GM12864 (cell line): ENCODE results near the gene HNRNPA0.
A peak's percentile ranks its signal among the peaks of the same experiment; 100 is the strongest.

Experiments used
- DNase-seq: peaks from one replicate; pipeline ENCODE4 v3.0.0-alpha.2; 2011; ENCODE audit warnings: low read depth
- H3K4me3 ChIP-seq: 2 replicates; pipeline ENCODE4 v1.5.1; 2011; ENCODE audit warnings: mild to moderate bottlenecking, low read depth, low read length, control low read depth
- CTCF ChIP-seq: IDR thresholded peaks from 2 replicates; pipeline ENCODE4 v1.5.1; 2011; ENCODE audit warnings: low read depth, mild to moderate bottlenecking, moderate library complexity, low read length, control low read depth, inconsistent platforms; ENCODE audit errors: missing control alignments

The HNRNPA0 gene

GRCh38 chr5:137760719-137761516 lies 6.8 kb upstream of the HNRNPA0 start:
- H3K4me3 ChIP-seq, result no peak overlapping the region
- TF ChIP-seq CTCF, result no peak
- no peak for DNase-seq

GRCh38 chr5:137760294-137760693 lies 6.1 kb upstream of the HNRNPA0 start:
- no peak overlapping the region for H3K4me3 ChIP-seq
- no peak for DNase-seq
- no peak for TF ChIP-seq CTCF

- TF ChIP-seq CTCF, result no peak
- no peak overlapping the region; the same call in 1 of the 2 replicates for H3K4me3 ChIP-seq
These were observed 4.6 kb upstream of the HNRNPA0 start for GRCh38 chr5:137758715-137759306.

GRCh38 chr5:137758121-137758520 lies 4.0 kb upstream of the HNRNPA0 start:
- H3K4me3 ChIP-seq, result no peak overlapping the region; the same call in 1 of the 2 replicates
- no peak for DNase-seq
- TF ChIP-seq CTCF, result no peak

More at GRCh38 chr5:137758715-137759306, 4.6 kb upstream of the HNRNPA0 start:
- peak; percentile 70 for DNase-seq

GRCh38 chr5:137757634-137758033 lies 3.5 kb upstream of the HNRNPA0 start:
- H3K4me3 ChIP-seq, result no peak overlapping the region
- no peak for DNase-seq
- no peak for TF ChIP-seq CTCF

- H3K4me3 ChIP-seq, result peak overlapping the region; percentile 80
- TF ChIP-seq CTCF, result no peak
- DNase-seq, result no peak
These were observed 999 bp upstream of the HNRNPA0 start for GRCh38 chr5:137754961-137755762.
